Putamen (tissue), 1 donor: ENCODE data around the gene LCLAT1.
"Not testable (repeated sequence)": the region's sequence is repeated elsewhere in the genome, so short reads cannot be mapped to it uniquely, and the experiment has no call there.

ENCODE experiments used
- DNase-seq: peaks from one replicate; pipeline ENCODE4 v3.0.0-alpha.2; 2016; ENCODE audit warnings: low spot score

LCLAT1 gene

DNA sequence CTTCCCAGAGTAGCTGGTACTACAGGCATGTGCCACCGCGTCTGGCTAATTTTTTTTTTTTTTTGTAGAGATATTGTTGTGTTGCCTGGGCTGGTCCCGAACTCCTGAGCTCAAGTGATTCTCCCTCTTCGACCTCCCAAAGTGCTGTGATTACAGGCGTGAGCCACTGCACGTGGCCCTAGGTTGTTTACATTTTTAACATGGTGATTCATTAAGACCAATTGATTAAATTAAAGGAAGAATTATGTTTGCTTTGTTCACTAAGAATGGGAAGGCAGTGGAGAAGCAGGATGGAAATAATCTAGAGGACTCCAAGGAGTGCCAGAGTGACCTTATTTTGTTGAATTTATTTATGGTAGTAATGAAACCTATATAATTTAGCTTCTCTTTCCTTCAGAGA, 7.5 kb downstream of the LCLAT1 start:
- DNase-seq, result no peak

DNA sequence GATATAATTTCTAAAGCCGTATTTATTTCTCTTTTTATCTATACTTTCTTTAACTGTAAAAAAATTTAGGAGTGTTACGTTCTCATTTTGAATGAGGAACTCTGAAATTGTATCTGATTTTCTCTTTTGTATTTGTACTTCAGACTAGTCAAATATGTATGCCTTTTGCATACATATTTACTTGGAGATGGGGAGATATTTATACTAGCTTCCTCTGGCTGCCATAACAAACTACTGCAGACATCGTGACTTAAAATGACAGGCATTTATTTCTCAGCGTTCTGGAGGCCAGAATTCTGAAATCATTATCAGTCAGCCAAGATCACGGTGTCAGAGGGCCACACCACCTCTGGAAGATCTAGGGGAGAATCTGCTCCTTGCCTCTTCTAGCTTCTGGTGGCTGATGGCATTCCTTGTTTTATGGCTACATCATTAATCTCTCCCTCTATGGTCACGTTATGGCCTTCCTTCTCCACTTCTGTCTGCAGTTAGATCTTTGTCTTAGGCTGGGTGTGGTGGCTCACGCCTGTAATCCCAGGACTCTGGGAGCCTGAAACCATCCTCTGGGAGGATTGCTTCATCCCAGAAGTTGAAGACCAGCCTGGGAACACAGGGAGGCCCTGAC, 8.2 kb downstream of the LCLAT1 start:
- DNase-seq, result no peak

DNA sequence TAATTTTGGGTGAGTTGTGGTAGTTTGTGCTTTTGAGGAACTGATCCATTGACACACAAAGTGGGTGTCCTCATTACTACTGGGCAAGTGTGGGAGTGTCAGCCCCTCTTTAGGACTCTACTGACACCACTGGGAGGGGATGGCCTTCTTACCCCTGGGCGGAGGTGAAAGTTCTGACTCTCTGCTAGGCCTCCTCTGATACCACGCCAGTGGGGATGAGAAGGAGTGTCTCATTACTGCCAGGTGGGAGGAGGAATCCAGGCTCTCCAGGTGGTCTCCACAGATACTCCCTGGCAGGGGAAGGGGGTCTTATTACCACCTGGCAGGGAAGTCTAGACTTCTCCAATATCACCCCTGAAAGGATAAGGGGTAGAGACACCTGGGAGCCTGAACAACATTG, 9.1 kb downstream of the LCLAT1 start:
- no peak for DNase-seq

DNA sequence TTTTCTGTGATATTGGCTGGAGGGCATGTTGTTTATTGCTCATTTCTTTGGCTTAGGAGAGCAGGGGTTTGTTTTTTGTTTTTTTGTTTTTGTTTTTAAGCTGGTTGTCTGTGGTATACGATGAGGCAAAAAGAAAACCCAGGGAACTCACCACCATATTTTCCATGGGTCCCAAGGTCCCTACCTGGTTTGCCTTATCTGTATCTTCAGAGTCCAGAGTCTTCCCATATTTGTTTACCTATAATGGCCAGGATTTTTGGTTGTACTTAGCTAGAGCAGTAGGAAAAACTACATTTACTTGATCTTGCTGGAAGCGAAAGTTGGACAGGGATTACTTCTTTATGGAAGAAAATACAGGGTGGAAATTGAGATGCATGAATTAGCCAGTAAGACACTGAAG, 9.5 kb downstream of the LCLAT1 start:
- no peak for DNase-seq

DNA sequence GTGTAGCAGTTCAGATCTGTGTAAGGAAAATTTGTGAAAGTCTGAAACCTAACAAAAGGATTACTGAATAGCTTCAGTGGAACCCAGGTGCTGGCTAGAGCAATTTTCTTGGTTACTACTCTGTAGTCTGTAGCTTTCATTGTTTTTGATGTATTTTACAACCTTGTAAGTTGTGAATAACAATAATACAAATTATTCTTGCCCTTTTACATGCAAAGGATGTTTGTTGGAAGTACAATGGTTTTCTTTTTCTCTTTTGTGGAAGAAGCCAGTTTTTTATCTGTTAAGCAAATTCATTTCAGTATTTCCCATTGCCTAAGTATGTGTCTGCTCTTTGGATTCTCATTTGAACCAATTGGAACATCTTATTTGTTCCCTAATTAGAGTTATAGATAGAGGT, 10.2 kb downstream of the LCLAT1 start:
- DNase-seq, result no peak

DNA sequence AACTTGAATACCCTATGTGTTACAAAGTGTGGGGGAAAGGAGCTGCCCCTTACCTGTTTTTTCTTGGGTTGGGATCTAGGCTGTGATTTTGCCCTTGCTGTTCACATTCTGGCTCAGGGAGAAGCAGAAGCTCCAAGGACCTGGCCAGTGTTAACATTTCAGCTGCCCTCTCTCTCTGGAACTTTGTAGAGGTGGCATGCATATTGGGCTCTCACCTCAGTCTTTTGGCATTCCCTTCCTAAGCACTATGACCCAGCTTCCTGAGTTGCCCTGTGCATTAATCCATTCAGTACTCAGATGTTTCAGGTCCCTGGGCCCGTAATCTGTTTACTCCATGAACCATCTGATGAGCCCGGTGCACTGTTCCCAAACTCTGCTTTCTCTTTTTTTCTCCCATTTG, 12.1 kb downstream of the LCLAT1 start:
- DNase-seq, result no peak

DNA sequence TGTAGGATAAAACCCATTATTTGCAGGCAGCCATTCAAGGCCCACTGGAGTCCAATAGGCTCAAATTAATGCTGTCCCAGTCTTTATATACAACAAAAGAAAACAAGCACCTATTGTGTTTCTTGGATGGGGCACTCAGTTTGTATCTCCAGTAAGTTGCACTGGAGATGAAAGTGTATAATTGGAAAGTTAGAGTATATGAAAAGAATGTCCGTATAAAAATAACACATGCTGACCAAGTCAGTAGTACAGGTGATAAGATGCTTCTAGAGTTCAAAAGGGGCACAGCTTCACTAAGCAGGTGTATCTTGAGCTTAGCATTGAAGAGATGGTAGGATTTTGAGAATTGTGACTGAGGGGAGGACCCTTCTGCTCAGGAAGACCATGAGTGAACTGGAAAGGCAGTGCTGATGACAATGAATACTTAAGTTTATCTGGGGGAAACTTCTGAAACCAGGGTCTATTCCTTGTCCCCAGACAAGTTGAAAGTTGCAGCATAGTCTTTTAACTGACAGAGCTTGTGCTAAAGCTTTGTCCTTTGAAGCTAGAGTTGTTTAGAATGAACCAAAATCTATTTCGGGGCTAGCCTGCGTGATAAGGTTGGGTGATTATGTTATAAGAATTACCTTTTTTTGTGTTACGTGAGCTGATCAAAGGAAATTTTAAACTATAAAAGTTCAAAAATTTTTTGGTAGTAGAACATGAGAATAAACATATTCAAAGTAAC, 15.2 kb downstream of the LCLAT1 start:
- no peak for DNase-seq

DNA sequence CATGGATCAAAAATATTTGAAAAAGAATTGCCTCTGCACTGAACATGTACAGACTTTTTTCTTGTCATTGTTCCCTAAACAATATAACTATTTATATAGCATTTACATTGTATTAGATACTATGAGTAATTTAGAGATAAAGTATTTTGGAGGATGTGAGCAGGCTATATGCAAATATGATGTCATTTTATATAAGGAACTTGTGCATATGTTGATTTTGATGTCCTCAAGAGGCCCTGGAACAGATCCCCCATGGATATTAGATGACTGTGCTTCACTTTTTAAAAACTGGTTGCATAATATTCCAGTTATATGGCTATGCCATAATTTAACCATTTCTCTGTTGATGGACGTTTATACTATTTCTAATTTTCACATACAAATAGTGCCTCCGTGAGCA, 16.5 kb downstream of the LCLAT1 start:
- no peak for DNase-seq

DNA sequence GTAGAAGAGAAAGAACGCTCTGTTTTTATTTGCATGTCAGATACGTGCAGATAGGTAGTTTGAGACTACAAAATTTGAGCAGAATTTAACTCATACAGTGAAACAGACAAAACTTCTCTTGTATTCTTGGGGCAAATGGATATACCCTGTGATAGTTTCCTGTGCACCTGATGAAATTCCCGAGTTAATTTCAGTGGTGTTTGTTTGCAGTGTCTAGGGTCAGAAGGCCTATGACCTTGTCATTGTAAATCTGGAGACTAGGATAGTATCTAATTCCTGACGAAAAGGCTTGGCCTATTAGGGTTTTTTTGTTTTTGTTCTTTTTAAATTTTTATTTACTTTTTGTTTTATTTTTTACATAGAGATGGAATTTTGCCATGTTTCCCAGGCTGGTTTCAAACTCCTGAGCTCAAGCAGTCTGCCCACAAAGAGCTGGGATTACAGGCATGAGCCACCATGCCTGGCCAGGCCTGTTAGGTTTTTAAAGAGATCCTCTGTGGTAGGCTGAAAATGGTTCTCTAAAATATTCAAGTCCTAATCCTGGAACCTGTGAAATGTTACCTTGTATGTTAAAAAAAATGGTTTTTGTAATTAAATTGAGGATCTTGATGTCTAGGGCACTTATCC, 17.6 kb downstream of the LCLAT1 start:
- no peak for DNase-seq

DNA sequence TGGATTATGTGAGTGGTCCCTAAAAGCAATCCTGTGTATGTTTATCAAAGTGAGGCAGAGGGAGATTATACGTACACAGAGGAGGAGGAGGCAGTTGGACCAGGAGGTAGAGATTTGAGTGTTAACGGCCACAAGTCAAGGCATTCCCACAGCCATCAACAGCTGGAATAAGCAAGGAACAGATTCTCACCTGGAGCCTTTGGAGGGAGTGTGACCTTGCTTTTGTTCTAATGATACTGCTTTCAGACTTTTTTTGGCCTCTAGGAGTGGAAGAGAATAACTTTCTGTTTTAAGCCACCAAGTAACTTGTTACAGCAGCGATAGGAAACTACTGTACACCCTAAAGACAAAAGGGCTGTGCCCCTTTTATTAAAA, 18.1 kb downstream of the LCLAT1 start:
- DNase-seq, result no peak

DNA sequence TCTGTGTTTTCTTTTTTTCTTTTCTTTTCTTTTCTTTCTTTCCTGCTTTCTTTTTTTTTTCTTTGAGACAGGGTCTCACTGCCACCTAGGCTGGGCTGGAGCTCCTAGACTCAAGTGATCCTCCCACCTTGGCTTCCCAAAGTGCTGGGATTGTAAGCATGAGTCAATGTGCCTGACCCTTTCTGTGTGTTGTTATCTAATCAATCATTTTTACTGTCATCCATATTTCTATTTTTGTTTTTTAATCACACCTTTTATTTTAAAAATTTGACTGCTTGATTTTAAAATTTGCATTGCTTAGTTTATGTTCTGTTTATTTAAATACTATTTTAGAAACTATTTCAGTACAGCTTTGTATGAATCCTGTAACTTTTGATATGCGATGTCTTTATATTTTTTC, 19.2 kb downstream of the LCLAT1 start:
- no peak for DNase-seq

DNA sequence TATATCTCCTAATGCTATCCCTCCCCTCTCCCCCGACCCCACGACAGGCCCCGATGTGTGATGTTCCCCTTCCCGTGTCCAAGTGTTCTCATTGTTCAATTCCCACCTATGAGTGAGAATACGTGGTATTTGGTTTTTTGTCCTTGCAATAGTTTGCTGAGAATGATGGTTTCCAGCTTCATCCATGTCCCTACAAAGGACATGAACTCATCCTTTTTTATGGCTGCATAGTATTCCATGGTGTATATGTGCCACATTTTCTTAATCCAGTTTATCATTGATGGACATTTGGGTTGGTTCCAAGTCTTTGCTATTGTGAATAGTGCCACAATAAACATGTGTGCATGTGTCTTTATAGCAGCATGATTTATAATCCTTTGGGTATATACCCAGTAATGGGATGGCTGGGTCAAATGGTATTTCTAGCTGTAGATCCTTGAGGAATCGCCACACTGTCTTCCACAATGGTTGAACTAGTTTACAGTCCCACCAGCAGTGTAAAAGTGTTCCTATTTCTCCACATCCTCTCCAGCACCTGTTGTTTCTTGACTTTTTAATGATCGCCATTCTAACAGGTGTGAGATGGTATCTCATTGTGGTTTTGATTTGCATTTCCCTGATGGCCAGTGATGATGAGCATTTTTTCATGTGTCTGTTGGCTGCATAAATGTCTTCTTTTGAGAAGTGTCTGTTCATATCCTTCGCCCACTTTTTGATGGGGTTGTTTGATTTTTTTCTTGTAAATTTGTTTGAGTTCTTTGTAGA, 20.2 kb downstream of the LCLAT1 start:
- DNase-seq, result not testable (repeated sequence)

DNA sequence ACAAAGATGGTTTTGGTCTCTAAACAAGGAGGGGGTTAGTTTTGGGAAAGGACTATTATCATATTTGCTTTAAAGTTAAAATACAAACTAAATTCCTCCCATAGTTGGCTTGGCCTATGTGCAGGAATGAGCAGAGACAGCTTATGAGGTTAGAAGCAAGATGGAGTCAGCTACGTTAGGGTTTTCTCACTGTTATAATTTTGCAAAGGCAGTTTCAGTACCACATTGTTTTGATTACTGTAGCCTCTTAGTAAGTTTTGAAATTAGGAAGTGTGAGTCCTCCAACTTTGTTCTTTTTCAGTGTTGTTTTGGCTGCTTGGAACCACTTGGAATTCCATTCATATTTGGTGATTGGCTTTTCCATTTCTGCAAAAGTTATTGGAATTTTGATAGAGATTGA, 23.4 kb downstream of the LCLAT1 start:
- no peak for DNase-seq

DNA sequence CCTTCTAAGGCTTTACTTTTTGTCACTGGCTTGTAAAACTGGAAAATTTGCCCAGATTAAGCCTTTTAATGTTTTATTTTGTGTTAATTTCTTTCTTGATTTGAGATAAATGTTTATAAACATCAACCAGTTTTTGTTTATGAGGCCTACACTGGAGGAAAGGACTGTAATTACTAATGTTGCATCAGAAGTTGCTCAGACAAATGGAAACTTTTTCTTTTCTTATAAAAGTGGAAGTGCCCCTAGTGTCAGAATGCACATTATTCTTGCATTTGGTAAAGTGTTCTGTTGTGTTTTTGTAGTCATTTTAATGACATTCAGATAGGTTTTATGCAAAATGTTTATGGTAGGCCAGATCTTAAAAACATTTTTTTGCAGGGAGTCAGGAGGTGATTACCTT, 25.3 kb downstream of the LCLAT1 start:
- no peak for DNase-seq

DNA sequence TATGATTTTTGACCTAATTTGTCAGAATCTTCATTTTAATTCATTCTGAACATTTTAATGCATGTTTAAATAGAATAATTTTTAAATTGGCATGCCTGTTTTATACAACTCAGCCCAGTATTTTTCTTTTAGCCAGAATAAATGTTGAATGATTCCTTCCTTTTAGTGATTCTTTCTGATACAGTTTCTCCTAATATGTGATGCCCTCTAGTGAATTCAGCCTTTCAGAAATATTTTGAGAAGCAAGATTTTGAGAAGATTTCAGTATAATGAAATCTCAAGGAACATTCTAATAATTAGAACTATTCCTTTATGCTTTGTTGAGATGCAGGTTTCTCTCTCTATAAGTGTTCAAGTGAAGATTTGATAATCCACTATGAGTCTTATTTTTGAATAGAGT, 28.5 kb downstream of the LCLAT1 start:
- no peak for DNase-seq

DNA sequence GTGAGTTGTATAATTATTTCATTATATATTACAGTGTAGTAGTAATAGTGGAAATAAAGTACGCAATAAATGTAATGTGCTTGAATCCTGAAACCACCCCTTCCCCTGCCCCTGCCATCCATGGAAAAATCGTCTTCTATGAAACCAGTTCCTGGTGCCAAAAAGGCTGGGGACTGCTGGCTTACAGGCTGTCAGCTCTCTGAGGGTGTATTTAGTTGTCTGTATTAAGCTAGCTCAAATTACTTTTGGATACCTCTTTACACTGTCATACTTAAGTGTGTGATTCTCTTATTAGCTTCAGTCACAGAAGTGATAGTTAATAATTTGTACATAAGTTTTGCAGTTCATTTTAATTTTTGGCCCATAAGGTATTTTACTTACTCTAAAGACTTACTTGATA, 29.6 kb downstream of the LCLAT1 start:
- DNase-seq, result no peak

DNA sequence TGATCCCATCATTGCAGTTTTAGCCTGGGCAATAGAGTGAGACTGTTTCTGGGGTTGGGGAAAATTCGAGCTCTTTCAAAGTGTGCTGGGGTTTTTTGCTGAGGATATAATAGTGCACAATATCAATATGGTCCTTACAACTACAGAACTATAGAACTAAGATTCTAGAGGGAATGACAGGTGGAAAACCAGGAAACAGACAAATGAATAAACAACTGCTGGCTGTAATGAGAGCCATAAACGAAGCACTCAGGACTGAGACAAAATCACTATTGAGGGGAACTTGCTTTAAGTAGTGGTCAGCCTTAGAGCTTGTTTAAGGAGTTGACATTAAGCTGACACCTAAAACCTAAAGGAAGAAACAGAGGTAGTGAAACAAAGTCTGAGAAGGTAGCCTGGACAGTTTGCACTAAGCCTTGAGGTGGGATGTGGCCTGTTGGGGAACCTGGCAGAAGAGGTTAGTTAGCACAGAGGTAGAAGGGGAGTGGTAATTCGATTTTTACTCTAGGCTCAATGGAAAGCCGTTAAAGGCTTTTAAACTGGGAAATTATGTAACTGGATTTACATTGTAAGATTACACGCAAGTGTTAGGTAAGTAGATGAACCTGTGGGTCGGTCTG, 33.8 kb downstream of the LCLAT1 start:
- DNase-seq, result no peak

DNA sequence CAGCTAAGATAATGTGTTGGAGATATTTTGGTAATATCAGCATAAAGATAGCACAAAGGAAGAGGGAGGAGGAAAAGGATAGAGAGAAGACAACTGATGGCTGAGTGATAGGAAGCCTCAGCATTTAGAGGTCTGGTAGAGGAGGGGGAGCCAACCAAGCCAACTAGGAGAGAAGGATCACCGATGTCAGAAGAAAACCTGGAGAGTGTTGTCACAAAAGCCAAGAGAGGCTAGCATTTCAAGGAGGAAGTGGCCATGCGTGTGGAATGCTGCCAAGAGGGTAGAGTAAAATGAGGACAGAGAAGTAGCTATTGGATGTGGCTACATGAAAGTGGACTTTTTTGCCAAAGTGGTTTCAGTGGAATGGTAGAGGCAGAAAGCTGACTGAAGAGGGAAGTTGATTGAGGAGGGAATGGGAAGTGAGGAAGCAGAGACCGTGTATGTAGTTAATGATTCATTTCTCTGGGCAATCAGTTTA, 34.3 kb downstream of the LCLAT1 start:
- DNase-seq, result peak; percentile 21

DNA sequence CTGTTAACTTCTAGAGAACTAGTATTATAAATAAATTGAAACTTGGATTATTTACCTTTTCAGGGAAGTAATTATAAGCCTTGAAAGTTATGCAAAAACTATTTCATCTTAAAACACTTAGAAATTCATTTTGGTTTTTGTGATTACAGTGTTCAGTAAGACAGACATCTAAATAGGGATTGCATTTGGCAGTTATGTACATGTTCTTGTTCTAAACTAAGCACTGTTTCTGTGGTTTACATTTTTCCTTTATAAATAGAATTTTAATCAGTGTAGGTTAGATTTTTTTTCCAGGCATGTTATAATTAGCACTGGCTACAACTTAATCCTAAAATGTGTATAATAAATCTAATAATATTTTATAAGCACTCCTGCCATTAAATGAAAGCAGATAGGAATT, 35.0 kb downstream of the LCLAT1 start:
- no peak for DNase-seq

DNA sequence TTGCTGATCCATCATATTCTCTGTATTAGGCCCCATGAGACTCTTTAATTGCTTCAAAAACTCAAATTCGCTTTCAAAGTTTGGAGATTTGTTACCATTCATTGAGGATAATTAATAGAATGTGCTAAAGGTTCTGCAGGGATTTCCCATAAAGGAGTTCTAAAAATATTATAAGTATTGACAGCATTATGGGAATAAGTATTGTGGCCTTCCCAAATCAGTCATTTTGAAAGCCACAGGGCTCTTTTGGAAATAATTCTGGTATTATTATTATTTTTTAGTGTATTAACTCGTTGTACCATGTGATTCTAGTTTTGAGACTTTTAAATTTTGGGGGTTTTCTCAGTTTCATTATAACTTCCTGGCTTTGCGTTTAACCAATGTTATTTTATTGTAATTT, 37.1 kb downstream of the LCLAT1 start:
- DNase-seq, result no peak

DNA sequence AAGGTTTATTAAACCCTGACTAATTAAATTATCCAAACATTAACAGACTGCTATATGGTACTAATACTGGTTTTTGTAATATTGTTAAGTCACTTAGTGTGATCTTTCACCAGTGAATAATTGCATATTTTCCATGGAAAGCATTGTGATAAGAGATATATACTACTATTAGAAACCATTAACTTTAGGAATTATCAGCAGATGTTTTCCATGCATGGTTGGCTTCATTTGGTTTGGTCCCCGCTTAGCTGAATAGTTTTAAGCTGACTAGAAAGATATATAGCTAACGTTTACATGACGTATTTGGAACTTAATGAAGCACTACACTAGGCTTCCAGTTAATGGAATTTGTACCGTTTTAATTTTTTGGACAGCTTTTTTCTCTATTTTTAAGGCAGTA, 37.9 kb downstream of the LCLAT1 start:
- DNase-seq, result no peak

DNA sequence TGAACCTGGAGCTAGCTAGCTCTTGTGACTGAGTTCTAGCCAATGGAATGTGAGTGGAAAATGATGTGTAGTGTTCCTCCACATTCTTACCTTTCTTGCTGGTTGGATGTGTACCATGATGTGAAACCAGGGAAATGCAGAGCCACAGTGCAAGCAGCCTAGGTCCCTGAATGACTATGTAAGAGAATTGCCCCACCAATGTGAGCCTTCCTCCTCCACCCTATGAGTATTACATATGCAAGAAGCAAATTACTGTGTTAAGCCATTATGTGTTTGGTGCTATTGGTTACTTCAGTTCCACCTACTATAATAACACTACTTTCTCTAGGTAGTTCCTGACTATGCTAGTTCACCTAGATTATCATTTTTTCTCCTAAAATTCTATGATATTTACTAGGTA, 39.6 kb downstream of the LCLAT1 start:
- DNase-seq, result no peak
